Ectodermal cell (in vitro differentiated cells): ENCODE measurements around the gene SRGAP3.

Experiments used
- H3K27ac ChIP-seq: 2 replicates; pipeline ENCODE4 v1.7.0; 2013; ENCODE audit warnings: mild to moderate bottlenecking, low read depth, low read length; ENCODE audit not compliant: insufficient read depth, poor library complexity, severe bottlenecking
- H3K27me3 ChIP-seq: 2 replicates; pipeline ENCODE4 v1.7.0; 2013; ENCODE audit warnings: mild to moderate bottlenecking, low read length; ENCODE audit not compliant: insufficient read depth, control insufficient read depth, poor library complexity, severe bottlenecking
- H3K36me3 ChIP-seq: one replicate; pipeline ENCODE4 v1.7.0; 2013; ENCODE audit warnings: low read length; ENCODE audit not compliant: control insufficient read depth, insufficient read depth
- H3K4me1 ChIP-seq: one replicate; pipeline ENCODE4 v1.7.0; 2013; ENCODE audit warnings: low read length; ENCODE audit not compliant: control insufficient read depth, insufficient read depth
- H3K4me3 ChIP-seq: 2 replicates; pipeline ENCODE4 v1.7.0; 2013; ENCODE audit warnings: low read depth, low read length, control low read depth; ENCODE audit not compliant: insufficient read depth
- H3K9me3 ChIP-seq: 2 replicates; pipeline ENCODE4 v1.7.0; 2013; ENCODE audit warnings: mild to moderate bottlenecking, low read length, moderate library complexity; ENCODE audit not compliant: control insufficient read depth
- WGBS, 2 experiments: methylation state at CpG; one replicate each; pipeline ENCODE4 v1.1.7; 2013; ENCODE audit warnings: missing lambda C conversion rate in 2 of 2; 5-methylcytosine and 5-hydroxymethylcytosine counted together

Gene SRGAP3

DNA sequence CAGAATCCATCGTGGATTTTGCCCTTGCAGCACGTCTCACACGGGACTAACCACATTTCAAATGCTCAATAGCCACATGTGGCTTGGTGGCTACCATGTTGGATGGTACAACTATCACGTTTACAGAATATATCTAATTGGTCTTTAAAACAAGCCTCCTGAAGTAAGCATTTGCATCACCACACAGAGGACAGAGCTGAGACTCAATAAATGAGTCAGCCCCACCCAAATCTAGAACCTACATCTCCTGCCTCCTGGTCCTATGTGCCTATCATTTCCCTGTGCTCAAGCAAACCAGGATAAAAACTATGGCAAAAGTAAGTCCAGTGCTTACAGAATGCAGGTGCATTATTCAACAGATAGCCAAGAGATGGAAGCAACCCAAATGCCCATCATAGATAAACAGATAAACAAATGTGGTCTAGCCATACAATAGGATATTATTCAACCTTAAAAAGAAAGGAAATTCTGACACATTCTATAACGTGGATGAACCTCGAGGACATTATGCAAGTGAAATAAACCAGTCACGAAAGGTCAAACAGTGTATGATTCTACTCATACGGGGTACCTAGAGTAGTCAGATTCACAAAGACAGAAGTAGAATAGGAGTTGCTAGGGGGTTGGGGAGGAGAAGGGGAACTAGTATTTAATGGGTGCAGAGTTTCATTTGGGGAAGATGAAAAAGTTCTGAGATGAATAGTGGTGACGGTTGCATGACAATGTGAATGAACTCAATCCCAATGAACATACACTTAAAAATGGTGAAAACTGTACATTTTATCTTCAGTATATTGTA lies 43.9 kb downstream of the SRGAP3 start:
- H3K4me1 ChIP-seq: peaks cover 53% of the 10 kb centered on the region
- H3K27ac ChIP-seq: no peak overlapping the region
- no peaks in the 10 kb centered on the region for H3K27me3 ChIP-seq
- H3K36me3 ChIP-seq: no peaks in the 10 kb centered on the region
- no peak overlapping the region for H3K4me3 ChIP-seq
- 88 to 95% methylated on average over 8 to 9 of the region's 9 CpGs for WGBS, 2 experiments
- no peaks in the 10 kb centered on the region for H3K9me3 ChIP-seq

DNA sequence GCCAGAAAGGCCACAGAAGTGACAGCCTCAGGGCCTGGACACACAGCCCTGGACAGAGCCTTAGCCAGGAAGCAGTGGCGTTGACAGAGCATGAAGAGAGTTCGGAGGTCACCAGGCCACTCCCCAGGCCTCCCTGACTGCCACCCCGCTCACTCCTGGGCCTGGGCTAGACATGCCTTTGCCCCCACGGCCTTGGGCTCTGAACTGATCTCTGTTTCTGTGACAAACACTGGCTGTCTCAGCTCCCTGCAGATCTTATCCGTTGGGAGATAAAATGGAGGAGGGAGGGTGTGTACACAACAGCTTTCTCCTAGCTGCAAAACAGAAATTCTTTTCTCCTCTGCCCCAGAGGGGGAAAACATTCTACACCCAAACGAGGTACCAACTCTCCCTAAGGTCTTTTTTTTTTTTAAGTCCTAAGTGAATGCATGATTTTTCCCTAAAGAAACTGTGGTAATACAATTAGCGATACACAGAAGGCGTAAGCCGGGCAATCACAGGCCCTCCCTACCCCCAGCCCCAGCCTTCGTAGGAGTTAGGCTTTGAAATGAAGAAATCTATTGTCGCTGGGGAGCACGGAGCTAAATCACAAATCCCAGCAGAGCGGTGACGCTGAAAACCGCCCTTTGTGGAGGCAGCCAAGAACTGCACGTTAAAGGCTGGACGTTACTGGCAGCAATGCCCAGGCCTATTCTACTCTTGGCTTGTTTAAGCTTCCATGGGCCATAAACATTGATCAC lies 45.0 kb downstream of the SRGAP3 start:
- Histone ChIP-seq H3K27me3 (no peaks in the 10 kb centered on the region), H3K36me3 (no peaks in the 10 kb centered on the region), H3K9me3 (no peaks in the 10 kb centered on the region), H3K4me3 (no peak overlapping the region), H3K4me1 (peaks cover 56% of the 10 kb centered on the region), H3K27ac (peak overlapping the region; percentile 87)
- WGBS, 2 experiments: 30 to 35% methylated on average over 15 to 17 of the region's 17 CpGs

DNA sequence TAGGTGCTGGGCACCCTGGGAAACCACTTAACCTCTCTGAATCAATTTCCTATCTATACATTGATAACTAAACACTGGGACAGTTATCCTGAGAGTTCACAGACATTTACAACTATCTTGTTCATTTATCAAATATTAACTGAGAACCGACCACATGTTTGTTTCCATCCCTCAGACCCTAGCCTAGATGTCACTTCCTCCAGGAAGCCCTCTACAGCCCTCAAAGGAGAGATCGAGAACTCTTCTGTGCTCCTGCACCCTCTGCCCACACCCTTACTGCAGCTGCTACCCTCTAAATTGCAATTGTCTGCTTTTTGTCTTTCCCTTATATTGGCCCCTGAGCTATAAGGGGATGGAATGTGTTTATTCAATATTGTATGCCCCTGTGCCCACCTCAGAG lies 46.1 kb downstream of the SRGAP3 start:
- Histone ChIP-seq H3K27me3 (no peaks in the 10 kb centered on the region), H3K9me3 (no peaks in the 10 kb centered on the region), H3K27ac (no peak overlapping the region), H3K4me3 (no peak overlapping the region), H3K36me3 (no peaks in the 10 kb centered on the region), H3K4me1 (peaks cover 65% of the 10 kb centered on the region)
- WGBS, 2 experiments: 92 to 98% methylated on average over 2 of the region's 2 CpGs

DNA sequence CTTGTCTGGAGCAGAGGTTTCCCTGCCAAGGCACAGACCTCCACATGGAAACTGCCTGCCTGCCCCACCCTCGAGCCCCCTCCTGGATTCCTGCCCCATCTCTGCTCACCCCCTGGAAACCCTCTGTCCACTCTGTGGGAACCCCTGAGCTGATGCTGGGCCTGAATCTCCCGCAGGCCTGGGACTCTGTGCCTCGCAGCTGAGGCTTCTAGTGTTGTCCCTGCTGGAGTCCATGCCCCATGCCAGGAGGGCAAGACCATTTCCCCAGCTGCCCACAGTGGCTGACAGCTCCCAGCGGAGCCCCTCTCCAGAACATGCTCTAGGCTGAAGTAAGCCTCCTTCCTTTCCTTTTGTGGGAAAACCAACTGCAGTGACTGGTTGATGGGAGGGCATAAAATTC lies 46.9 kb downstream of the SRGAP3 start:
- no peaks in the 10 kb centered on the region for H3K36me3 ChIP-seq
- 68 to 75% methylated on average over 4 of the region's 4 CpGs for WGBS, 2 experiments
- no peak overlapping the region for H3K4me3 ChIP-seq
- H3K27ac ChIP-seq: peak overlapping the region; percentile 62
- H3K4me1 ChIP-seq: peaks cover 67% of the 10 kb centered on the region
- no peaks in the 10 kb centered on the region for H3K9me3 ChIP-seq
- no peaks in the 10 kb centered on the region for H3K27me3 ChIP-seq

DNA sequence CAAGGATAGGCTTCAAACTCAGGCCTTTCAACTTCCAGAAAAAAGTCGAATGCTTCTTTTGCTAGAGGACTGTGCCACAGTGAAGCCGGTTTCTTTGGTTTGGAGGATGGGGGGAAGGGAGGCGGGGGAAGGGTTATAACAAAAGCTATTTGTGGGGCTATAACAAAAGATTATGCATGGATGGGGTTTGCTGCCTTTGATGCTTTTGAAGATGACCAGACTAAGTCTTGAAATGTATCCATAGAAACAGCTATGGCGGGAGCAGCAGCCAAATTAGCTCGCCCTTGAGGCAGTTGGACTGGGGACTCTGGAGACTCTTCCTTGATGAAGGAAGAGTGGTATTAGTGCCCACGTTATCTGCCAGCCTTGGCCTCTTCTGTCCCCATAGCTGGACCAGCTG lies 47.5 kb downstream of the SRGAP3 start:
- peak overlapping the region; percentile 62 for H3K27ac ChIP-seq
- no peak overlapping the region for H3K4me3 ChIP-seq
- 56 to 65% methylated on average over 6 of the region's 6 CpGs for WGBS, 2 experiments
- H3K9me3 ChIP-seq: no peaks in the 10 kb centered on the region
- H3K4me1 ChIP-seq: peaks cover 71% of the 10 kb centered on the region
- H3K27me3 ChIP-seq: no peaks in the 10 kb centered on the region
- no peaks in the 10 kb centered on the region for H3K36me3 ChIP-seq

DNA sequence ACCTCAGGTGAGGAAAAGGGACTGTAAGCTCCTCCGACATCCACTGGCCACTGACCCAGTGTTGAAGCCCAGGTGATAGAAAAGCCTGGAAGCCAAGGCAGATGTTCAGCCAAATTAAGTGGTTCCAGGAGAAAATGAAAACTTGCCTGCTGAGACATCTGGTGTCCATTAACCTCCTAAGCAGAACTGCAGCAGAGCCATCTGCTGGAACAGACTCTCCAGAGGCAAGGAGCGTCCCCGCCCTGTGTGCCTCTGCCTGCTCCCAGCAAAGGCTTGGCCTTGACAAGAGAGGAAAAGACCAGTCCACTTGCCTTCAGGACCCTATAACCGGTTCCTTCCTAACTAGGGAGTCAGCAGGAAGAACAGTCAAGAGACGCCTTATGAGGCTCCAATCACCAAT lies 48.2 kb downstream of the SRGAP3 start:
- WGBS, 2 experiments: 92 to 95% methylated on average over 5 of the region's 5 CpGs
- Histone ChIP-seq H3K4me3 (no peak overlapping the region), H3K27ac (peak overlapping the region; percentile 48), H3K27me3 (no peaks in the 10 kb centered on the region), H3K4me1 (peaks cover 78% of the 10 kb centered on the region), H3K36me3 (no peaks in the 10 kb centered on the region), H3K9me3 (no peaks in the 10 kb centered on the region)

DNA sequence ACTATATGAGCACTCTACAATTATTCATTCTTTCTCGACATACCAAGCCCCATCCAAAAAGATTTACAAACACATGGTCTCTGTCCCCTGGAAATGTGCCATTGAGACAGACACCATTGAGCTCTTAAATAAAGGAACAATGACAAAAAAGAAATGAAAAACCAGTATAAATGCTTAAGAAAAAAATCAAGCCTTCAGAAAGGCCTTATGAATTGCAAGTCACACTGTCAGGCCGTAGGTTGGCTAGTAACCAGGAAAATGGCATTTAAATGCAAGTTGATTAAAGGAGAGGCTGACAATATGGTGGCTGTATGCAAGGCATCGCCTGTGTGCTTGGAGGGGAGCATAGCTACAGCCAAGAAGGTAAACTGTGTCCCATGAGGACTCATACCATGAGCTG lies 49.7 kb downstream of the SRGAP3 start:
- WGBS, 2 experiments: 88 to 93% methylated on average over 3 of the region's 3 CpGs
- H3K4me3 ChIP-seq: no peak overlapping the region
- H3K9me3 ChIP-seq: no peaks in the 10 kb centered on the region
- H3K36me3 ChIP-seq: no peaks in the 10 kb centered on the region
- H3K27ac ChIP-seq: no peak overlapping the region
- H3K4me1 ChIP-seq: peaks cover 70% of the 10 kb centered on the region
- H3K27me3 ChIP-seq: no peaks in the 10 kb centered on the region

DNA sequence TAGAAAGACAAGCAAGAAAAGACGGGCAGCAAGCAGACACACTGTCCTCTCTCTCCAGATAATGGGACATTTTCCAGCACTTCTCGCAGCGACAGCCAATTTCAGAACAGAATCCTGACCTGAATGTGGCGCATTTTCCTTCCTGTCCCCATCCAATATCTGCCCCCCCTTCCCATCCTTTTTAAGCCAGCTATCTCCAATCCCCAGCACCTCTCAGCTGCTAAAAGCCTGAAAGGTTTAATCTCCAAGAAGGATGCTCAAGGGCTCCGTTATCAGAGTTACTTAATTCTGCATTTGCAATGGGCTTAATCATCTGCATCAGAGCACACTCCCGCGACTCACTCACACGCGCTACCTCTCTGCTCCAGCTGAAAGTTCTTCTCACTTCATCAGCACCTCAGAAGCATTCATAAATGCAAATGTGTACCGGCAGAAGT lies 50.5 kb downstream of the SRGAP3 start:
- no peak overlapping the region for H3K4me3 ChIP-seq
- no peaks in the 10 kb centered on the region for H3K9me3 ChIP-seq
- H3K36me3 ChIP-seq: no peaks in the 10 kb centered on the region
- 83 to 86% methylated on average over 10 of the region's 10 CpGs for WGBS, 2 experiments
- H3K4me1 ChIP-seq: peaks cover 62% of the 10 kb centered on the region
- no peak overlapping the region for H3K27ac ChIP-seq
- no peaks in the 10 kb centered on the region for H3K27me3 ChIP-seq

DNA sequence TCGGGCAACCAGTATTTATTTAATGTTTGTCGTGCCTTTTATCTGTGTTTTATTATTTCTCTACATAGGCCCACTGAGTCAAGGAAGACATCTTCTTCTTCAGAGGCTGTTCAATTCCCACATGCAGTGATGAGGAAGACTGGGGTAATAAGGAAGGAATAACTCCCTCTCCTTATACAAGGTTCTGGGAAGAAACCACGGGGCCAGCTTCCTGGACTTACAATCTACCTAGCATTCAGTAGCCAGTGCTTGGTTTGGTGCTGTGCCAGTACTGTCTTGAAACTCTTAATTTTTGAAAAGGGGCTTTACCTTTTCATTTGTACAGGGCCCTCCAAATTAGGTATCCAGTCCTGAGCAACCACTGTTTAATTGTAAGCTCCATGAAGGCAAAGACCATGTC lies 51.2 kb downstream of the SRGAP3 start:
- Histone ChIP-seq H3K27ac (no peak overlapping the region), H3K4me3 (no peak overlapping the region), H3K4me1 (peaks cover 61% of the 10 kb centered on the region), H3K27me3 (no peaks in the 10 kb centered on the region), H3K9me3 (no peaks in the 10 kb centered on the region), H3K36me3 (no peaks in the 10 kb centered on the region)
- 90 to 100% methylated on average over 1 to 2 of the region's 3 CpGs for WGBS, 2 experiments

DNA sequence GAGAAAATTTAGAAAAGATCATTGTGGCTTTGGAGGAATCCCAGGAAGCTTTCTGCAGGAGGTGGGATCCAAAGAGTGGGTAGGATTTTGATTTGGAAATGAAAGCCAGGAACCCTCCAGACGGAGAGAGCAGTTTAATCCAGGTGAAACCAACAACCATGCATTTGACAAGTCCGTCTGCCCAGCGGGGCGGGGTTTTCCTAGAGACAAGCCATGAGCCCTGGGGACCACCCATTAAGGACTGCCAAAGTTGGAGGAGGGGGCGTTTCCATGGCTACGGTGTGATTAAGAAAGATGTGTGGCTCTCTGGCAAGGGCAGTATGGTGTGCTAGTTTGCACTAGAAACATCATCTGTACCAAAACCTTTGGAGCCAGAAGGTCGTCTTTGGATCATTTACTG lies 53.4 kb downstream of the SRGAP3 start:
- H3K27ac ChIP-seq: no peak overlapping the region
- H3K27me3 ChIP-seq: no peaks in the 10 kb centered on the region
- H3K4me1 ChIP-seq: peaks cover 38% of the 10 kb centered on the region
- H3K9me3 ChIP-seq: no peaks in the 10 kb centered on the region
- WGBS, 2 experiments: 55 to 58% methylated on average over 7 of the region's 7 CpGs
- no peak overlapping the region for H3K4me3 ChIP-seq
- no peaks in the 10 kb centered on the region for H3K36me3 ChIP-seq
